Progenitor cell of endocrine pancreas (in vitro differentiated cells): ENCODE data around the gene PABPN1. TPM values are rescaled to one million over a fixed set of nuclear protein-coding genes. Genes with fewer than 3 reads are reported as not detected.

Source experiments
- DNase-seq: peaks from one replicate; pipeline ENCODE4 v3.0.0; 2021; ENCODE audit warnings: low spot score; ENCODE audit not compliant: unreplicated experiment
- H3K27ac Mint-ChIP-seq: 2 replicates; pipeline ENCODE4 v1.8.0; 2021; ENCODE audit warnings: mild to moderate bottlenecking, moderate library complexity, mixed read lengths
- H3K27me3 Mint-ChIP-seq: 2 replicates; pipeline ENCODE4 v1.8.0; 2021; ENCODE audit warnings: mixed read lengths
- H3K36me3 Mint-ChIP-seq: 2 replicates; pipeline ENCODE4 v1.8.0; 2022; ENCODE audit warnings: mixed read lengths; ENCODE audit not compliant: insufficient read depth
- H3K4me1 Mint-ChIP-seq: 2 replicates; pipeline ENCODE4 v1.8.0; 2021; ENCODE audit warnings: low read depth, mixed read lengths
- H3K4me3 Mint-ChIP-seq: 2 replicates; pipeline ENCODE4 v1.8.0; 2021; ENCODE audit warnings: low read depth, mild to moderate bottlenecking, moderate library complexity, mixed read lengths
- H3K9me3 Mint-ChIP-seq: 2 replicates; pipeline ENCODE4 v1.8.0; 2021; ENCODE audit warnings: low read depth, mixed read lengths
- total RNA-seq: library from RNA; stranded (reverse); gene quantifications from 2 replicates; pipeline ENCODE4 v1.2.1, GENCODE V29; 2021
- TF ChIP-seq, protein P1 (sequence below): fragments of 200-600 bp; sonication (generic); IDR thresholded peaks from one replicate; pipeline ENCODE4 v1.5.0; 2021; ENCODE audit warnings: antibody characterized with exemption, mild to moderate bottlenecking; ENCODE audit not compliant: unreplicated experiment

PABPN1 gene
- total RNA-seq, 1 donor from 2014 or later: 318 TPM

DNA sequence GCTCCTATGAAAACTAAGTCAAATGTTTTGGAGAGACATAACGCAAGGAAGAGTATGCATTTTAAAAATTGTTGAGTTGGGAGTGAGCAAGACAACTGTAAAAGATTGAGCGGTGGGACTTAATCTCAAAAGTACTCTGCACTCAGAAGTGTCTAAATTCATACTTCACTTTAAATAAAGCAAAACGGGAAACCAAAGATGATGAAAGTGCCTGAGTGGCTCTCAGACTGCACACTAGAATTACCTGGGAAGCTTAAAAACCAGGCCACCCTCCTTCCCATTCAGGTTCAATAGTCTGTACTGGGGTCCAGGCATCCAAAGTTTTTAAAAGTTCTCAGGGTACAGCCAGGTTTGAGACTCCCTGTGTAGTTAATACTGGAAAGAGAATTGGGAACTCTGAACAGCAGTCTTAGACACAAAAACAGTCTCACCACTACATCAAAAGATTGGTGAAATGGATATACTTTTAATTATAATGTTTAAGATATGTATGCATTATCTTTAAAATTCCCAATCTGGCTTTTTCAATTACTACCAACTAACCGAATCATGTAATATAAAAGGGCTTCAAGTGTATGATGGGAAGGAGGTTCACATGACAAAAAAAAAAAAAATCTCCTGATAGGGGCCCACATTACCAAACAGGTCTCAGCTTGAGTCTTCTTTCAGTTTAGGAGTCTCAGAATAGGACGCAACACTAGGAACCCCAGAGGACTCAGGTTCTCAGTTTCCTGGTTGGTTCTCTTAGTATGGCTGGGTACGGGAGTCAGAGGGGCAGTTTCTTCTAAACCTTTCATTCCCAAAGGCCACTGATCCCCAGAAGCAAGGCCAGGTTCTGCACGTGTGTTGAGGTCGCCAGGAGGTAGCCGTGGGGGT lies 36.4 kb upstream of the PABPN1 start:
- Mint-ChIP-seq H3K36me3 (no peaks in the 10 kb centered on the region), H3K27ac (peak overlapping the region; percentile 93), H3K4me3 (peak overlapping the region; percentile 87), H3K4me1 (peaks cover 11% of the 10 kb centered on the region), H3K9me3 (no peaks in the 10 kb centered on the region), H3K27me3 (no peaks in the 10 kb centered on the region)
- TF ChIP-seq, protein P1, sequence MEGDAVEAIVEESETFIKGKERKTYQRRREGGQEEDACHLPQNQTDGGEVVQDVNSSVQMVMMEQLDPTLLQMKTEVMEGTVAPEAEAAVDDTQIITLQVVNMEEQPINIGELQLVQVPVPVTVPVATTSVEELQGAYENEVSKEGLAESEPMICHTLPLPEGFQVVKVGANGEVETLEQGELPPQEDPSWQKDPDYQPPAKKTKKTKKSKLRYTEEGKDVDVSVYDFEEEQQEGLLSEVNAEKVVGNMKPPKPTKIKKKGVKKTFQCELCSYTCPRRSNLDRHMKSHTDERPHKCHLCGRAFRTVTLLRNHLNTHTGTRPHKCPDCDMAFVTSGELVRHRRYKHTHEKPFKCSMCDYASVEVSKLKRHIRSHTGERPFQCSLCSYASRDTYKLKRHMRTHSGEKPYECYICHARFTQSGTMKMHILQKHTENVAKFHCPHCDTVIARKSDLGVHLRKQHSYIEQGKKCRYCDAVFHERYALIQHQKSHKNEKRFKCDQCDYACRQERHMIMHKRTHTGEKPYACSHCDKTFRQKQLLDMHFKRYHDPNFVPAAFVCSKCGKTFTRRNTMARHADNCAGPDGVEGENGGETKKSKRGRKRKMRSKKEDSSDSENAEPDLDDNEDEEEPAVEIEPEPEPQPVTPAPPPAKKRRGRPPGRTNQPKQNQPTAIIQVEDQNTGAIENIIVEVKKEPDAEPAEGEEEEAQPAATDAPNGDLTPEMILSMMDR: no peak
- no peak for DNase-seq

DNA sequence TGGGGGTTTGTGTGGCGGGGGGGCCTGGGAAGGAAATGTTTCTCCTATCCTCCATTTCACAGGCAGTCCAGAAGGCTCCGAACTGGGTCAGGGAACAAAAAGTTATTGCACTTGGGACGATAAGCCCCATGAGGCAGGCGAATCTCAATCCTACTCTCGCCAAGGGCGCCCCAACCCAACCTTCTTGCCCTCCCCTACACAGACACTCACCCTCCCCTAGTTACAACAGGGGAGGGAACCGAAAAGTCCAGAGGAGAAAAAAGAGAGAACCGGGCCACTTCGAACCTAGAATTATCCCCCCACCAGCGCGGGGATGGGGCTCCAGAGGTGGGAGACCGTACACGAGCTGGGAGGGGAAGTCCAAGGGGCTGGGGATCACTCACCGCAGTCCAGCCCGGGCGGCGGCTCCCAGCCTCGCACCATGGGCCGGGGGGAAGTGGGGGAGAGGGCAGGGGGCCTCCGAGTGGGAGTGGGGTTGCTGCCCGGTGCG lies 35.7 kb upstream of the PABPN1 start:
- Mint-ChIP-seq H3K27ac (peak overlapping the region; percentile 93), H3K4me1 (peaks cover 8% of the 10 kb centered on the region), H3K27me3 (no peaks in the 10 kb centered on the region), H3K9me3 (no peaks in the 10 kb centered on the region), H3K4me3 (peak overlapping the region; percentile 87), H3K36me3 (no peaks in the 10 kb centered on the region)
- TF ChIP-seq, protein P1: no peak
- DNase-seq: no peak

DNA sequence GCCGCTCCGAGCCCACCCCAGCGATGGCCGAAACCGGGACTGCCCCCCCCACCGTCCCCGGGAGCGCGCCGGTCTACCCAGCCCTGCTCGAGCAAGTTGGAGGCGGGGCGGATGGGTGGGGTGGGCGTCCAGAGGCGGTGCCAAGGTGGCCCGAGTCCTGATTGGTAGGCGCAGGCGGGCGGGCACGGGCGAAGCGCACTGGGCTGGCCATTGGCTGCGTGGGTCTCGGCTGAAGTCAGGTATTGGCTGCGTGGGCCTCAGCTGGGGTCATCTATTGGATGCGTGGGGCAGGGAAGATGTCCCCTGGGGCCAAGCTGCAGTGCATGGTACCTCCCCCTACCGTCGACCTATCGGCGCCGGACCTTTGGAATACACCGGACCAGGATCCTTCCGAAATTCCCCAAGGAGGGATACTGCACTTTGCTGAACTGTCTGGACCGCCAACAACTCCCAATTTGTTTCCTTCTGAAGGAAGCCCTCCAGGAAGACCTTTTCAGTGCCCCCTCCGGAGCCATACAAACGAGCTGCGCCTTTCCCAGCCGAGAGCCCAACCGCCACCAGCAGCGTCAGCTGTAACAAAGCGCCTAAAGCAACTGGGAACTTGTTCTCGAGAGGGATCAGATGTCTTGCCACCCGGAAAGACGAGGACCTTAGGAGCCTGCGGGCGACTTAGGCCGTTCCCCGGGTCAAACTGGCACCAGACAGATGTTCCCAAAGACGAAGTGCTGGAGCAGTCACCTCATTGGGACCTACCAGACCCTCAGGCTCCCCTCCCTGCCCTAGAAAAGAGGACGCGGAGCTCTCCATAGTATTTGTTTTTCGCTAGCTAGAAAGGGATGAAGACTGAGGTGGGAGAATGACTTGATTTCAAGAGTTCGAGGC lies 35.0 kb upstream of the PABPN1 start, which contains the start of gene HOMEZ:
HOMEZ (minus strand) TSS at position 113 of the 882 bp plus-strand sequence. CDS start 180 bp downstream, outside the sequence.
- Mint-ChIP-seq H3K4me1 (peaks cover 8% of the 10 kb centered on the region), H3K4me3 (peak within 1 kb of the TSS; percentile 87), H3K9me3 (no peaks in the 10 kb centered on the region), H3K36me3 (no peaks in the 10 kb centered on the region), H3K27ac (peak within 1 kb of the TSS; percentile 100), H3K27me3 (no peaks in the 10 kb centered on the region)
- TF ChIP-seq, protein P1: peak; percentile 15
- DNase-seq: peak; percentile 97

DNA sequence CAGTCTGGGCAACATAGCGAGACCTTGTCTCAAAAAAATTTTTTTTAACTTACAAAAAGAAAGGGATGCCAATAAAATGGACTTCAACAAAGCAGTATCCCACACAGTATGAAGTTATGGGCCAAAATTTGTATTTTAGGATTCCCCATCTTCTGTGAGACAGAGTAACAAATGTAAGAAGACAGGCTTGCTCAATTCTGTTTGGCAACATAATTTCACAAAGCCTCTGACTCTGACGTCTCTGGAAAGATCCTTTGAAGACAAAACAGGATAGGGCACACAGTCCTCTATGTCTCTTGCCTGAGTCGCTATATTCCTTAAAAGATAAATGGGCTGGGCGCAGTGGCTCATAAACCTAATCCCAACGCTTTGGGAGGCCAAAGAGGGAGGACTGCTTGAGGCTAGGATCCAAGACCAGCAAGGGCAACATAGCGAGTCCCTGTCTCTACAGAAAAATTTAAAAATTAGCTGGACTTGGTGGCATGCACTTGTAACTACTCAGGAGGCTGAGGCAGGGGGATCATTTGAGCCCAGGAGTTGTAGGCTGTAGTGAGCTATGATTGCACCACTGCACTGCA lies 34.3 kb upstream of the PABPN1 start:
- Mint-ChIP-seq H3K27ac (peak overlapping the region; percentile 100), H3K27me3 (peaks cover 3% of the 10 kb centered on the region), H3K36me3 (no peaks in the 10 kb centered on the region), H3K9me3 (no peaks in the 10 kb centered on the region), H3K4me1 (peaks cover 8% of the 10 kb centered on the region), H3K4me3 (peak overlapping the region; percentile 87)
- DNase-seq: no peak
- TF ChIP-seq, protein P1: no peak
